NCI-H446 treated with DMSO at 0.1 percent for 48 hours (cell line): ENCODE measurements around the gene TMEM154.

Experiments used
- DNase-seq: peaks from one replicate; lab custom pipeline; 2025; lab: John Stamatoyannopoulos, UW

Gene TMEM154

DNA sequence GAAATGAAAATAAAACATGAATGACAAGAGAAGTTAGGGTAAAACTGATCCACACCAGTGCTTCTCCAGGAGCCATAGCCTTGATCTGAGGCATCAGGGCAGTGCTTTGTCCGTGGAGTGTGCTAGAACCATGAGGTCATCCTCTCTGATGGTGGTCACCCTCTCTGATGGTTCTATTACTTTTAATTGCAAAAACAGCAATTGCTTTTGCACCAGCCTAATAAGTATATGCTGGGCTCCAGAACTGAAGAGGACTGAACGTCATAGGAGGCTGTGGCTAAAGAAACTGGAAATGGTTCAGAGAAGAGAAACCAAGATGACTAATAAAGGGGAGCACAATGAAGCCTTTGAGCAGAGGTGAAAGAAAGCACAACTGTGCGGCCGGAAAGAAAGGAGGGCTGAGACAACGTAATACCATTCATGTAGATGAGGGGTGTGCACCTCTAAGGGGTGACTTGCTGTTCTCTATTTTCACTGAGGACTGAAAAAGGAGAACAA is 17.0 kb upstream of the TMEM154 start:
- no peak for DNase-seq

DNA sequence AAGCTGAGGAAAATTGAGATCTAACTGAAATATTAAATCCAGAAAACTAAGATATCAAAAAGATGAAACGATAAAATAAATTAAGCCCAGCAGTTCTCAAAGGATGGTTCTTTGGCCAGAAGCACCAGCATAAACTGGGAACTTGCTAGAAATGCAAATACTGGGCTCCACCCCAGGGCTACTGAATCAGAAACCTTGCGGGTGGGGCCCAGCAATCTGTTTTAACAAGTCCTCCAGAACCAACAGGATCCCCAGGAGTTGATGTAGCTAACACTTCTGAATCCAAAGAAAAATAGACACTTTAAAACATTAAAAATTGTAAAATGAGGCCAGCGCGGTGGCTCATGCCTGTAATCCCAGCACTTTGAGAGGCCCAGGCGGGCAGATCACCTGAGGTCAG is 14.1 kb upstream of the TMEM154 start:
- DNase-seq = no peak

DNA sequence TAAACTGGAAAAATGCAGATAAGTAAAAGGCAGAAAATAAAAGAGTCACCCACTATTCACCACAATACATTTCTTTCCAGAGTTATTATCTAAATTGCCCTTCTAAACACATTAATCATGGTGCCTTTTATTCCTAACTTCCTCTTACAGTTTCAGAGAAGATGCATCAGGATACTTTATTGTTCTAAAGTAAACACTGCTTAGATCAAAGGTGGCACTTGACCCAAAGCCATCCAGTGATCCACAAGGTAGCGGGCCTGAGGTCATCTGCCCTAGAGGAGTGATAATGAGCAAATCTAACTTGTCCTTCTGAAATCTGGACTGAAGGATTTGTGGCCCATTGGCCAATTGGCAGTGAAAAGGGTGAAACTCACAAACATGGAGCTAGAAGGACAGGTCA is 12.0 kb upstream of the TMEM154 start:
- DNase-seq = no peak

DNA sequence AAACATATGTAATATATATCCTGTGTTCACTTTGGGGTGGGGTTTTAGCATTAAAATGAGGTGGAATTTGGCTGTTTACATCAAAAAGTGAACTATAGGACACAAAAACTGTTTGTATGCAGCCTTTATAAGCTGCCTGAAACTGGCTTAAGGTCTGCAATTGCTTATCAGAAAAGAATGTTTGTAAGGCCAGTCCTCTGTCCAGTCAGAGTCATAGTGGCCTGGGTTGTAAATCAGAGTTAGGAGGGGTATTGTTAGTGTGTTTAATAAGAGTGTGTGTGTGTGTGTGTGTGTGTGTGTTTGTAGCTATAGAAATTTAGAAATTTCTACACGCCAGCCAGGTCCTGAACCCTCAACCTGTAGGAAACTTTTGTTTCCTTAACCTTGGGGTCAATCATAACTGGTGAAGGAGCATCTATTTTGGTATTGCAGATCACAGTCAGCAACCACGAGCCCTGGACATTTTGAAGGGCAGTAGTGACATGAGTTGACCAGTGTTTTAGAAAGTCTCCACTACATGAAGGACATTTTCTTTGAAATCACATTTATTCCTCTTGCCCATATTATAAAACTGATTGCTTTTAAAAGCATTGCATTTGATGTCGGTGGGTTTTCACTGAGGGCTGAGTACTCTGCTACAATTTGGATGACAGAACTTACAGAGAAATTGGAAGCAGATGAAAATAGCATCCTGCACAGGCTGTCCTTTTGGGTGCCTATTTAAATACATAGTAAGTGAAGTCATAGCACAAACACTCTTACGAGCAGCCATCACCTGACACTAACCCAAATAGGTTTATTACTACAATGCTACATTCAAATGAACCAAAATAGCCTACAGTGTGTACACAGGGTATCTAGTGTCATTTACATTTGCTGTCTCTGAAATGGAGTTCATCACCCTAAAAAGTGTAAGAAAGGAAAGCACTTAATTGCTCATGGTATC is 11.2 kb upstream of the TMEM154 start:
- no peak for DNase-seq

DNA sequence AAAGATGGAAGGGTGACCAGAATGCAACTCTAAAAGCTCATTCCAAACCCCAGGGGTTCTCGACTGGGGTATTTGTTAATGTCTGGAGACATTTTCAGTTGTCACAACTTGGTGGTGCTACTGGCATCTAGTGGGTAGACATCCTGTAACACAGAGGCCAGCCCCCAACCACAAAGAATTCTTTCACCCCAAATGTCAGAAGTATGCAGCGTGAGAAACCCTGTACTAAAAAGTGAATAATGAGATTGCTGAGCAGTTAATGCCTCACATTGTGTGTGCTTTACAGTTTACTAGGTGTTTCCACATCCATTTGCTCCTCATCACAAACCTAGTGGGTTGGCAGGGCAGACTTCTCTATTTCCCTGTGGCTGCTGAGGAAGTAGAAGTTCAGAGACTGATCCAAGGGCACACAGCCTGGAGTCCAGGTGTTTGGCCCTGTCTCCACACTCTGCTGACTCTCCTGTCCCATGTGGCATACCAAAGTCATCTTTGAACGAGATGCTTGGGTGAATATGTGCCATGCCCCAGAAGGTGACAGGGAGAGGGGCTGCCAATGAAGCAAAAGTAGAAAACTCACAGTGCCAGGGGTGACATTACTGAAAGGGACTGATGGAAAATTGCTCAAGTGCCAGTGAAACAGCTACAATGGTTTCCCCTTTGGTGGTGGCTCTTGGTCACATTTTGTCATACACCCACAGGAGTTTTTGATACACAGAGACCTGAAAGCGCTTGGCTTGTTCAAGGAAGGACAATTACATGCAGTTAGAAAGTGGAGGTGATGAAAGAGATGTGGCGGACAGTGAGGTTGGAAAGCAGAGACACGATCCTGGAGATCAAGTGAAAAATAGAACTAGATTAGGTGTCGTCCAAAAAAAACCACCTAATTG is 10.1 kb upstream of the TMEM154 start:
- DNase-seq = no peak

DNA sequence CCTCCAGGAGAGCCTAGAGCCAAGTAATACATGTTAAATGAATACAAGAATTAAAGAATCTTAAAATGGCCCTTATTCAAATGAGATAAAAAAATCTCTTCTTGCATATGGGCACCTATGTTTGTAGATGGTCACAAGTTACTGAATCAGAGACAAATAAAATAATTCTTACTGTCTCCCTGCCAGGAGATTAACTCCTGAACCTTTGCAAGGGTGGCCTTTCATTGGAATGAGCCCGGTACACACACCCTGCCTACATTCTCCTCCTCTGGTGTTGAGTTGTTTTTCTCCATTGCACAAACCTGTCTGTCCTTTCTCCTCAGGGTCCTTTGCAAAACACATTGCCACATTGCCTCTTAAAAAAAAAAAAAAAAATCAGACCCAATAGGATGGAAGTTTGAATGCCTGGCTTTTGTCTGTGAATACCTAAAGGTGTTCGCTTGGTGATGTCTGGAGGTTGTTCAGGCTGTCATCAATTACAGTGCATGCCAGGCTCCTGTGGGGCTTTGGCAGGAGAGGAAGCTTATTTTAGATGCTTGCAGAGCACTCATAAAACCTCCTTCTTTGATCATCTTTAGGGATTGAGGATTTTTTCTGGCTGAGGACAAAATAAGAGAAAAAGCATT is 8.3 kb upstream of the TMEM154 start:
- DNase-seq = no peak

DNA sequence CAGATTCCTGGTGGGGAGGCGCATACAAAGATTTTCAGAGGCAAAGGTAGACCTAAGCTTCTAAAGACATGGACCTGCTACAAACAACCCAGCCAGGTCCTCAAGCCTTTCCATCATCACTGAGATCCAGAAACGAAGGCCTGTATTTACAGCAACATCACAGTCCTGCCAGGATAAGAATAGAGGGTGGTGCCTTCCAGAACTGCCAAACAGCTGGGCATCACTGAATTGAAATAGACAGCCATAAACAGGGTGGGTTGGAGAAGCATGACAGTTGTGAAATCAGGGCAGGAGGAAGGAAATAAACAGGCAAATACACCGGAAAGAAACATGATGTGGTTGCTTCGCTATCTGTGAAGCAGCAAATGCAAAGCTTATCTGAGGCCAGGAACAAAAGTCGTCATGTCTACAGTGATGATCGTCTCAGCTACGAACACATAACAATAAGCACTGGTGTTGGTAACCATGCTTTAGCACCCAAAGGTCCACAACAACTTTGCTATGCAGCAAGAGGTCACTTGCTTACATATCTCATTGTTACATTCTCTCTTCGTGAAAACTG is 6.7 kb upstream of the TMEM154 start:
- DNase-seq = no peak

DNA sequence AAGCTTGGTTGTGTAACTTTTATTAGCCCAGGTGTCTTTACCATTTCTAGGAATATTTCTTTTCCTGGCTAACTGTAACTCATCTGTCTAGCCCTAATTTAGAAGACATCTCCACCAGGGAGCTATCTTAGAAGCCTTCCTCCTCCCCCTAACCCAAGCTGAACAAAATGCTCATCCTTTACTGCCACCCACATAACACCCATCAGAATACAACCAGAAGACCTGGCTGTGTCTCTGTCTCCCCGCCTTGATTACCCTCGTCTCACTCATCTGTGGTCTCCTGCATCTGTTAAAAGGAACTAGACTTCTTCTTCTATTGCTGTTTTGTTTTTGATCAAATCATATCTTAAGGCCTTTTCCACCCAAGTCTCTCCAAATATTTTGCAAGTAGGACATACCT is 4.8 kb upstream of the TMEM154 start:
- no peak for DNase-seq

DNA sequence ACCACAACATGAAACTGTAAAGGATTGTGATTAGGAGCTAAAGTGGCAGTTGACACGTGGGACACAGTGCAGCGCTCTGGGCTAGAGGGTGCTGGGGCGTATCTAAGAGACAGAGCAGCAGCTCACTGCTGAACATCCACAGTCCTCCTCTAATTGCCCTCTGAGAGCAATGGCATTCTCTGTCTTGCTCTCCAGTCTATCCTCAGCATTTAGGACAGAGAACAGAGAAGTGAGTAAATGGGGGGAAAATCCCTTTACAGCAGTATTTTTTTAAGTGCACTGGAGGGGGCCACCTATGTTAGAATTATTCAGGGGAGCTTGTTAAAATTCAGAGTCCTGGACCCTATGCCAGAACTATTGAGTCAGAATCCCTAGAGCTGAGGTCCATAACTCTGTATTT is 4.2 kb upstream of the TMEM154 start:
- no peak for DNase-seq

DNA sequence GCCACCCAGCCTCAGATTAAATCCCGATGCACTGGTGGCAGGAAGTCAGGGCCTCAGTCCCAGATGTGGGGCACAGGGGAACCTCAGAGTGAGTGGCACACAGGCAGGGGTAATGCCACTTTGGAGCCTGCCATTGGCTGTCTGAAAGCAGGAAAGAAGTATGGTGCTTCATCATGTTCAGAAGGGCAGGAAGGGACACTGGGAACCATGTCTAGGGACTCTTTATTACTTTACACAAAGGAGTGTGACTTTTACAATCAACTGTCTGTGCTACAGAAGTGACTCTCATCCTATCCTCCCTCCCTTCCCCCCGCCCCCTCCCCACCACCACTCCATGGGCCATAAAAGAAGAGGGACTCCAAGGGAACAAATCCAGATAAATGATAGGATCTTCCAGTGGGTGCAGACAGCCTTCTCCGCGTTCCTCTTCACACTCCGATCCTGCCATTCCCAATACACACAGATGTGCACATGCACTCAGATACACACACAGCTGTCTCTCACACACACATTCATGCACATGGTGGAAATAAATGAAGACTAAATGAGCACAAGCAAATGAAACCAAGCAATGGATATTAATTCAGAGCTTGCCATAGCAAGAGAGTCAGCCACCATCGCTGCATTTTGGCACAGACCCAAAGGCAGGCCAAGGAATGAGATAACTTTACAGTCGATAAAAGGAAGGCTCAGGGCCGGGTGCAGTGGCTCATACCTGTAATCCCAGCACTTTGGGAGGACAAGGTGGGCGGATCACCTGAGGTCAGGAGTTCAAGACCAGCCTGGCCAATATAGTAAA is 2.5 kb upstream of the TMEM154 start:
- DNase-seq = no peak

DNA sequence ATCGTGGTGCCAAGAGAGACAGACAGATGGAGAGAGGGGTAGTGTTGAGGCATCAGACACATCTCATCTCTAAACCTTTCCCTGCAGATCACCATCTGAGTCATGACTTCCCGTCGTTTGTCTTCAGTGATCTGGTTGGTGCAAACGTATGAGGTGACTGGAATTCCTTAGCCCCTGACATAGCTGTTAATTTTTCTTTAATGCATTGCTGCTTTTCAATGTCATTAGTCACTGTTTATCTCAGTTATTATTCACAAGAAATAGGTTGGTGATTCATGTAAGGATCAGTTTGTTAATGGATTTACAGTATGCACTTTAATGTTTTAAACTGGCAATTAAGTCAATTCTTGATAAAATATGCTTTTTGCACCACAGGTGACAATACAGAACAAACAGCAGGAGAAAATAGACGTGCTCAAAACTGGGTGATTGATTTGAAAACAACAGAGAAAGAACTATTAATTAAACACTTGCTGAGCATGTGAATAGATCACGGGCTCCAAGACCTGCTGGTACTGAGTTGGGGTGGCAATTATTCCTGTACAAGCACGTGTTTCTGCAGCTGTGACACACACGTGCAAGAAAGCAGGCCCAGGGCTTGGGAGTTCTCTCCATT is 1.3 kb upstream of the TMEM154 start:
- DNase-seq = no peak

DNA sequence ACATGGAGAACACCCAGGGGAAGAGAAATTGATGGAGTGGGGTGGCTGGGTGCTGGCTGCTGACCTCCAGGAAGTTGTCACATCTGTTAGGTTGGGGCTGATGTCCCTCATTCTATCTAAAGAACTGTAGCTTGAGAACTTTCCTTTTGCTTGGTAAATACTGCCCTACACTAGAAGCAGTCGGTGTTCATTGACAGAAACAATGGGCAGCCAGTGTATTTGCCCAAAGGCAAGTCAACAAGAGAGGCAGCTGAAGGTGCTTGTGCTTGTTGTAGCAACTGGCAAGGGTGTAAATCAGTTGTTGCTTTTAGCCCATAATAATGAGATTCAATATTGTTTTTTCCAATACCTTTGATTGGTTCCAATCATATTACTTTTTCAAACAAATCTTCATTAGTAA is 956 bp downstream of the TMEM154 start:
- DNase-seq = no peak

DNA sequence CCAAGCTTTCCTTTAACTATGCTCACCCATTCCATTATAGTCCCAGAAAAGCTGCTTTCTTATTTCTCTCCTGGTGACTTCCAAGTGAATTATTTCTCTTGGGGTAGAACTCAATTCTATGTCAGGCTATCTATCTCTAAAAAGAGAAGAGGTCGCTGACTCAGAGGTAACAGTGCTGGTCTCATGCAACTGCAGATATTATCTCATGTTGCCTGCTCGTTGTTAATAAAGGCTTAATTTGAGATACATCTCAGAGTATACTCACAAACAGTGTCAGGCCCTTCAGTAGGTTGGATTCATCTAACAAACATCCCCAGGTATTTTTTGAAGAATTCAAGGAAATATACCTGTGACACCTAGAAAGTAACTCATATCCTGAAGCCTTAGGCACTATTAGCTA is 2.7 kb downstream of the TMEM154 start:
- DNase-seq = no peak

DNA sequence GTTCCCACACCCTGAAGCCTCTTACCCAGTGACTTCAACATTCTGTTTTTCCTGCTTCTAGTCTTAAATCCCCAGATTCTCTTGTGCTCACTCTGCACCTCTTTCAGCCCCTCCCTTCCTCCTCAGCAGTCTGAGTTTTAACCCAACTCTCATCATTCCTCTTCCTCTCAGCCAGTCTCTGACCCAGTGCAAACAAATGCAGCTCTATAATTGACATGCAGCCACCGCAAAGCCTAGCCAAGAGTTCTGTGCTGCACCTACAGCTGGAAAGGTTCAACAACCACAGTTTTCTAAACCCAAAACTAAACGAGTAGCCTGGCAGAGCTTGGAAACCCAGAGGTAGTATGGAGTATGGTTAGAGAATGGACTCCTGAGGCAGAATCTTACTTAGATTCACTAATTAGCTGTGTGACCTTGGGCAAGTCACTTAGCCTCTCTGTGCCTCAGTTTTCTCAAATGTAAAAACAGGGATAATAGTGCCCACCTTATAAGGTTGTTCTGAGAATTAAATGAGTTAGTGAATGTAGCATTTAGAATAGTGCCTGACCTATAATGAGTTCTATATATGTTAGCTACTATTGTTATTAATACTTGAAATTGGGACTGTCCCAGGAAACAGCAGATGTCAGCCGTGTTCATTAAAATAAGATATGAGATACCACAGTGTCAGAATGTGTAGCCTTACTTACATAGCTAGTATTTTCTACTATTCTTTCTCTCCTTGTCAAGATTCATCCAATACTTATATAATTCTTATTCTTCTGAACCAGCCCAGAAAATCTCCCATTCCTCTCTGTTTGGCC is 3.5 kb downstream of the TMEM154 start:
- no peak for DNase-seq

DNA sequence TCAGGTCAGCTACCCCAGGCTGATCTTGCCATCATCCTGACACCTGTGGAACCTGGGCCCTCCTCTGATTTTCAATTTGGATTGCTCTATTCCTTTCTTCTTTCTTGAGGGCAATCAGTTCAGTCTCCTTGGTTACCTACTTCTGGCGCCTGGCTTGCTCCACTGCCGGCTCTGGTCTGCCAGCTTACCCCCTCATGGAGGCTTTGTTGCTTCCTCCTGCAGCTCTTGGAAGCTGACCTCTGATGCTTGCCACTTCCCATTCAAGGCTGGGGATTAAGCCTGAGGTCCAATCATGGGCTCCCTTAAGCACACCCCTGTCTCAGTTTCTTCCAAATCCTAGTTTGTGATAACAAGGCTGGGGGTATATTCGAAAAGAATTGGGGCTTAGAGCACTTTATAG is 5.4 kb downstream of the TMEM154 start:
- DNase-seq = no peak

DNA sequence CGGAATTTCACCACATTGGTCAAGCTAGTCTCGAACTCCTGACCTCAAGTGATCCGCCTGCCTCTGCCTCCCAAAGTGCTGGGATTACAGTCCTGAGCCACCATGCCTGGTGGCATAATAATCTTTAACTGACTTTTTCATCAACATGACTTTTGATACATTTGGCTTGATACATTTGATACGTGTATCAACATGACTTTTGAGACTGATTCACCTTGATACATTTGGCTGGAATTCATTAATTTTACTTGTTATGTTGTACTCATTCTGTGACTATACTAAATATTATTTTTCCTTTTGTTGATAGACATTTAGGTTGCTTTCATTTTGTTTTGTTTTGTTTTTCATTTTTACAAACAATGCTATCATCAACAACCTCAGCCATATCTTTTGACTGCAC is 6.3 kb downstream of the TMEM154 start:
- no peak for DNase-seq

DNA sequence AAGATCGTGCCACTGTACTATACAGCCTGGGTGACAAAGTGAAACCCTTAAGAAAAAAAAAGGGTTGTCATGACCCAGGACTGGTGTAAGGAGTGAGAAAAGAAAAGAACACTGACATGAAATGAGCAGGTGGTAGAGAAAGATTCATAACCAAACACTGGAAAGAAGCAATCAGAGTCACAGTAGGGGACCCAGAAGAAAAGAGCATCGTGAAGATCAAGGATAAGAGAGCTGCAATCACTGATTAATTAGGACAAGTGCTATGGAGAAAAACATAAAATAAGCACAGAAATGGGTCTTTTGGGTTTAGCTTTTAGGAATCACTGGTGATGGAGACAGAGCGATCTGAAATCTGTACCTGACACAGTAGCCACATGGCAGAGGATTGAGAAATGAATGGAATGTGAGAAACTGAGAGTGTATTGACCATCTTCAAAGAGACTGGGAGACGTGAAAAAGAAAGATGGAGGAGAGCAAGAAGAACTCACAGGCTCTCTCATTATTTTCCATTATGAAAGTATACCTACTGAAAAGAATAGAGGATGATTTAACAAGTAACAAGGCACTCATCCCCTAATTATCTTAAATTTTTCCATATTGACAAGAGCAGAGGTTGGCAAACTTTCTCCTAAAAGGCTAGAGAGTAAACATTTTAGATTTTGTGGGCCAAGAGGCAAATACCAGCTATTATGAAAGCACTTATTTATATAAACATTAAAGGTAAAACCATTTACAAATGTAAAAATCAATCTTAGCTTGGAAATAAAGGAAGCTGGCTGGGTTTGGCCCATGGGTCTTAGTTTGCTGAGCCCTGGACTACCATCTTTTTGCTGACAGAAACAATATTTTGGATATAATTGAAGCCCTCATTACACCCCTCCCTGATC is 7.3 kb downstream of the TMEM154 start:
- DNase-seq = no peak

DNA sequence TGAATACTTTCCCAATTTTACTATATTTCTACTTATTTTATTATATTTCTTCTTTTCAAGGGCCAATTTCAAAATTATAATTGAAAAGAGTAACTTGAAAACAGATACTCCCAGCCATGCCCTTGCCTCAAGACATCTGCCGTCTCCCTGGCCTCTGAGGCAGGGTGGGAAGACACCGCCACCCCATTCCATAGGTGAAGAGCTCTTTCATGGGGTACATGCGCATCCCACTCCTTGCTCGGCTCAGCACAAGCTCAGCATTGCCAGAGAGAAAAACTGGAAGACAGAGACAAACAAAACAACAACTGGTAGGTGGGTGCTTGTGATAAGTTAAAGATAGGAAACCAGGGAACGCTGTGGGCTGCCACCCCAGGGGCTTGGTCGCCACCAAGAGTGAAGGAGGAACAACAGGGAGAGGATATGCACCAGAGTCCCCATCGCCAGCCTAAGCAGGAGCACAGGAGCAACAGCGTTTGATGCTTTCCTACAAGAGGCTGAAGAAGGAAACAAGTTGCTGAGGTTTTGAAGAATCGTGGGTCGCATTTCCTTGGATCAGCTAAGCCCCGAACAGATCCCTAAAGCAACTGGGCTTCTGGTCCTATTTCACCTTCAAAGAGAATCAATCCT is 11.3 kb downstream of the TMEM154 start:
- no peak for DNase-seq
